Fibroblast of the aortic adventitia (primary cell): Measurements from ENCODE around the gene IL34. TPM values are rescaled to one million over a fixed set of nuclear protein-coding genes. Genes with fewer than 3 reads are reported as not detected.

ENCODE experiments used
- DNase-seq: peaks from one replicate; pipeline ENCODE4 v3.0.0-alpha.2; 2010; ENCODE audit warnings: low read depth
- H3K4me3 ChIP-seq: 2 replicates; pipeline ENCODE4 v1.5.1; 2011; ENCODE audit warnings: low read depth, mild to moderate bottlenecking, control low read depth, low read length, moderate library complexity
- CTCF ChIP-seq: IDR thresholded peaks from 2 replicates; pipeline ENCODE4 v1.5.1; 2011; ENCODE audit warnings: mild to moderate bottlenecking, low read length, control low read depth, inconsistent platforms; ENCODE audit not compliant: insufficient read depth
- total RNA-seq: library from RNA; depleted of rRNA; stranded (reverse); fragments of >200 nt; gene quantifications from 2 replicates; pipeline ENCODE4 v1.2.3, GENCODE V29; 2012; ENCODE audit warnings: low replicate concordance

IL34 gene
- total RNA-seq, 1 donor: 10.9 TPM

DNA sequence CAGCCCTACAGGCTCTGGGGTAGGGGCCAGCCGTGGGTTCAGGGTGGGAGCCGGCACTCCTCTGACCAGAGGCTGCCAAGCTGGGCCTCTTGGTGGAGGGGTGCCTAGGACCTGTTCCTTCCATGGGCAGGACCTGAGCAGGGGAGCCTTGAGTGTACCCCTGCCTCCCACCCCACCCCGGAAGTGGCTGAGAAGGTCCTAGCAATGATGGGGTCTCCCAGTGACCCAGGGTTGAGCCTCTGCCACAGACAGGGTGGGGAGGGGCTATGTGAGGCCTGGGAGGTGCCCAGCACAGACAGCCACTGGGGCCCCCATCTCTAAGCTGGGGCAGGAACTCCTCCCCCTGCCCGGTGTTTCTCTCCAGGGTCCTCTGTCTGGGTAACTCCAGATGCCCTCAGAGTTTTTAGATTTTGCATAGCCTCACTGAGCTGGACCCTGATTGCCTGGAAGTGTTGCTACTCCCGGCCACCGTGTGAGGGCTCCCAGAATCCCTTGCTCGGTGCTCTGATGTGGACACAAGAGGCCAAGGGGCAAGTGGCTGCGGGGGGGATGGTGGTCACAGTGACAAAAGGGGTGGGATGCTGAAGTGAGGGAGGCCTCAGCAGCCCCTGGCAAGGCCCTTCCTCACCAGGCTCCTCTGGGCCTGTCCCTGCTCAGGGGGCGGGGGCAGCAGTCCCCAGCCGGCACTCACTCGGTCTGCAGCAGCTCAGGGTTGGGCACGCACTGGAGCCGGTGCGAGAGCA, 45.9 kb downstream of the IL34 start:
- TF ChIP-seq CTCF: no peak
- H3K4me3 ChIP-seq: no peak overlapping the region
- DNase-seq: no peak

- no peak for TF ChIP-seq CTCF
- no peak for DNase-seq
- no peak overlapping the region for H3K4me3 ChIP-seq
Measured at GRCh38 chr16:70692873-70693671, 46.7 kb downstream of the IL34 start.

GRCh38 chr16:70694088-70694867, 47.9 kb downstream of the IL34 start:
- no peak overlapping the region for H3K4me3 ChIP-seq
- no peak for TF ChIP-seq CTCF
- peak; percentile 72 for DNase-seq

GRCh38 chr16:70694868-70695218, 48.5 kb downstream of the IL34 start:
- H3K4me3 ChIP-seq: no peak overlapping the region
- no peak for TF ChIP-seq CTCF
- DNase-seq: no peak

DNA sequence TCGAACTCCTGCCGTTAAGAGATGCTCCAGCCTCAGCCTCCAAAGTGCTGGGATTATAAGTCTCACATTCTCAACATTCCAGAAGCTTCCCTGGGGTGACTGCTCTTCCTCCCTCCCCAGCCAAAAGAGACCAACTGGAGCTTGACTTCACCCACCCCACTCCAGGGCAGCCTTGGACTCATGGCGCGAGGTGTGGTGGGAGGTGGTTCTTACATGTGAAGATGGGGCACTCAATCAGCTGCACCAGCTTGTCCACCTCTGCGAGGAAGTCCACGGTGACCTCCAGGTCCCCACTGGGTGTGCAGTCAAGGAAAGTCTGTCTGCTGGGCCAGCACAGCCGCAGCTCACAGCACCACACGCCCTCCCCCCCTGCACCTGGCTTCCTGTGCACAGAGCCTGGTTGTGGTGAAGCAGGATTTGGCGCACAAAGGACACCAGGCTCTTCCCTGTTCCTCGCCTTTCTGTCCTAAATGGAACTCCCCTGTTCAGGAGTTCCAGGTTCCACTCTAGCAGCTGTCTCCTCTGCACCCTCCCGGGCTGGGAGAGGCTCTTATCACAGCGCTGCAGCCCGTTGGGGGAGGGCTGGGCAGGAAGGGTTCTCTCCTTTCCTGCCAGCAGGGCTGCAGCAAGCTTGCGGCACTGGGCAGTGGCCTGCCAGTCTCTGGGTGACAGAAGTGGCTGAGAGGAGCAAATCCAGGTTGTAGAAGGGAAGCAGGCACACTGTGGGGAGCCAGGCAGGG, 49.1 kb downstream of the IL34 start:
- no peak overlapping the region for H3K4me3 ChIP-seq
- no peak for DNase-seq
- no peak for TF ChIP-seq CTCF

- no peak overlapping the region for H3K4me3 ChIP-seq
- no peak for TF ChIP-seq CTCF
- no peak for DNase-seq
Measured at GRCh38 chr16:70696355-70696754, 50.0 kb downstream of the IL34 start.
